SU-DHL-6 (cell line): Measurements from ENCODE around the gene PNMT.

Experiments
- H2AFZ ChIP-seq: fragments of 200-600 bp; sonication (generic); 2 replicates; pipeline ENCODE4 v1.6.1; 2014; ENCODE audit warnings: low read depth, mild to moderate bottlenecking, moderate library complexity, mixed read lengths, antibody characterized with exemption, low read length; ENCODE audit not compliant: severe bottlenecking
- H3F3A ChIP-seq: fragments of 200-600 bp; shearing (Covaris generic); 2 replicates; pipeline ENCODE4 v1.6.0; 2016; ENCODE audit warnings: antibody characterized with exemption, mild to moderate bottlenecking; ENCODE audit not compliant: insufficient read depth
- H3K27ac ChIP-seq: fragments of 200-600 bp; sonication (generic); 2 replicates; pipeline ENCODE4 v1.5.1; 2016; ENCODE audit warnings: low read depth, mild to moderate bottlenecking, low read length, moderate library complexity, mixed read lengths
- H3K27me3 ChIP-seq: fragments of 200-600 bp; sonication (generic), shearing (Covaris generic); 2 replicates; pipeline ENCODE4 v1.6.0; 2014; ENCODE audit warnings: mild to moderate bottlenecking, low read length
- H3K36me3 ChIP-seq: fragments of 200-600 bp; sonication (generic); 2 replicates; pipeline ENCODE4 v1.6.1; 2014; ENCODE audit warnings: mild to moderate bottlenecking, low read length, mixed read lengths
- H3K4me2 ChIP-seq: fragments of 300-600, 200-600 bp; shearing (Covaris generic), sonication (generic); 2 replicates; pipeline ENCODE4 v1.6.0; 2014; ENCODE audit warnings: low read length, low read depth, mild to moderate bottlenecking; ENCODE audit not compliant: poor library complexity, severe bottlenecking
- H3K4me3 ChIP-seq: fragments of 200-600 bp; sonication (generic); 2 replicates; pipeline ENCODE4 v1.5.1; 2014; ENCODE audit warnings: antibody characterized with exemption, low read length, mild to moderate bottlenecking, mixed read lengths; ENCODE audit not compliant: insufficient read depth, poor library complexity, severe bottlenecking
- H3K79me2 ChIP-seq: fragments of 200-600 bp; sonication (generic); 2 replicates; pipeline ENCODE4 v1.6.1; 2014; ENCODE audit warnings: mild to moderate bottlenecking, low read length, moderate library complexity; ENCODE audit not compliant: insufficient read depth
- H3K9ac ChIP-seq: fragments of 200-600 bp; sonication (generic); 2 replicates; pipeline ENCODE4 v1.7.0; 2014; ENCODE audit warnings: mild to moderate bottlenecking, low read length
- H3K9me2 ChIP-seq: fragments of 200-600 bp; sonication (generic); replicated peaks from 2 replicates; pipeline ENCODE4 v1.6.1; 2014; ENCODE audit warnings: low read length; ENCODE audit not compliant: insufficient read depth
- H3K9me3 ChIP-seq: fragments of 200-600 bp; sonication (generic); 2 replicates; pipeline ENCODE4 v1.6.1; 2014; ENCODE audit warnings: low read length, mixed read lengths; ENCODE audit not compliant: insufficient read depth
- H4K20me1 ChIP-seq: fragments of 200-600 bp; sonication (generic); 2 replicates; pipeline ENCODE4 v1.6.1; 2014; ENCODE audit warnings: low read depth, mild to moderate bottlenecking, antibody characterized with exemption, low read length, moderate library complexity, mixed read lengths
- EZH2phosphoT487 ChIP-seq: fragments of 200-600 bp; sonication (generic), shearing (Covaris generic); conservative IDR thresholded peaks from 2 replicates; pipeline ENCODE4 v1.6.1; 2018; ENCODE audit warnings: mild to moderate bottlenecking, antibody characterized with exemption, low read length, moderate library complexity, mixed read lengths
- TF ChIP-seq, protein P1 (sequence below): fragments of 200-600 bp; sonication (generic); IDR thresholded peaks from one replicate; pipeline ENCODE4 v1.5.1; 2017; ENCODE audit warnings: antibody characterized with exemption, mild to moderate bottlenecking, low read length, moderate library complexity; ENCODE audit not compliant: insufficient read depth, poor library complexity, severe bottlenecking

The PNMT gene

DNA sequence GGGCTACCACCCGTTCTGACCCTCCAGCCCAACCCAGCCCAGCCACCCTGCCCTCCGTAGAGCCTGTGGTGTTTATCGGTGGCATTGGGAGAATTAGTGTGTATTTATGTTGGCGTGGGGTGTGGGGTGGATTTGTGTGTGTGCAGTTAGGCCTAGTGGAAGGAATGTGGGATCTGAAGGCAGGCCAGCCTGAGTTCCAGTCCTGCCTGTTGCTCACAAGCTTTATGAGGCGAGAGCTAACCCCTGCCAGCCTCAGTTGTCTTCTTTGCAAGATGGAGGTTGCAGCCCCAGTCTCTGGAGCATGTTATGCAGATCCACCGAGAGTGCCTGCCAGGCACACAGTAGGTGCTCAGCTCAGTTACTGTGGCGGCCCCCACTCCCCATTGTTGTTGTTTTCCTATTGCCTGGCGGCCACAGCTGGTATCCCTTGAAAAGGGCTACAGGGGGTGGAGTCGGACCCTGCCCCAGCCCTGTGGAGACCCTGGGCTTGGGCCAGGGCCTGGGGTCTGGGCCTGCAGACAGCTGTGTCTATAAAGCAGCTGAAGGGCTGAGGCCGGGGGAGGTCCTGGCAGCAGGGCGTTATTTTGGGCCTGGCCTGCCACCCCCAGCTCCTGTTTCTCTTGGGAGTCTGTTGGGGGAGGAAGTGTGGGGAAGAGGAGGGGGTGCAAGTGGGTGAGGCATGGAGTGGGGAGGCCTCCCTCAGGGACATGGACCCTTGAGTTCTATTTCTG is 36.7 kb downstream of the PNMT start:
- no peak overlapping the region for H3K4me2 ChIP-seq
- no peaks in the 10 kb centered on the region for H3K9me2 ChIP-seq
- no peaks in the 10 kb centered on the region for H3F3A ChIP-seq
- H2AFZ ChIP-seq, result no peak overlapping the region
- no peaks in the 10 kb centered on the region for H4K20me1 ChIP-seq
- no peaks in the 10 kb centered on the region for H3K27me3 ChIP-seq
- H3K9me3 ChIP-seq, result no peaks in the 10 kb centered on the region
- H3K79me2 ChIP-seq, result no peaks in the 10 kb centered on the region
- no peak overlapping the region for H3K9ac ChIP-seq
- TF ChIP-seq, protein P1, sequence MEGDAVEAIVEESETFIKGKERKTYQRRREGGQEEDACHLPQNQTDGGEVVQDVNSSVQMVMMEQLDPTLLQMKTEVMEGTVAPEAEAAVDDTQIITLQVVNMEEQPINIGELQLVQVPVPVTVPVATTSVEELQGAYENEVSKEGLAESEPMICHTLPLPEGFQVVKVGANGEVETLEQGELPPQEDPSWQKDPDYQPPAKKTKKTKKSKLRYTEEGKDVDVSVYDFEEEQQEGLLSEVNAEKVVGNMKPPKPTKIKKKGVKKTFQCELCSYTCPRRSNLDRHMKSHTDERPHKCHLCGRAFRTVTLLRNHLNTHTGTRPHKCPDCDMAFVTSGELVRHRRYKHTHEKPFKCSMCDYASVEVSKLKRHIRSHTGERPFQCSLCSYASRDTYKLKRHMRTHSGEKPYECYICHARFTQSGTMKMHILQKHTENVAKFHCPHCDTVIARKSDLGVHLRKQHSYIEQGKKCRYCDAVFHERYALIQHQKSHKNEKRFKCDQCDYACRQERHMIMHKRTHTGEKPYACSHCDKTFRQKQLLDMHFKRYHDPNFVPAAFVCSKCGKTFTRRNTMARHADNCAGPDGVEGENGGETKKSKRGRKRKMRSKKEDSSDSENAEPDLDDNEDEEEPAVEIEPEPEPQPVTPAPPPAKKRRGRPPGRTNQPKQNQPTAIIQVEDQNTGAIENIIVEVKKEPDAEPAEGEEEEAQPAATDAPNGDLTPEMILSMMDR, result no peak
- TF ChIP-seq EZH2phosphoT487, result no peak
- no peak overlapping the region for H3K4me3 ChIP-seq
- H3K36me3 ChIP-seq, result no peaks in the 10 kb centered on the region
- H3K27ac ChIP-seq, result no peak overlapping the region

DNA sequence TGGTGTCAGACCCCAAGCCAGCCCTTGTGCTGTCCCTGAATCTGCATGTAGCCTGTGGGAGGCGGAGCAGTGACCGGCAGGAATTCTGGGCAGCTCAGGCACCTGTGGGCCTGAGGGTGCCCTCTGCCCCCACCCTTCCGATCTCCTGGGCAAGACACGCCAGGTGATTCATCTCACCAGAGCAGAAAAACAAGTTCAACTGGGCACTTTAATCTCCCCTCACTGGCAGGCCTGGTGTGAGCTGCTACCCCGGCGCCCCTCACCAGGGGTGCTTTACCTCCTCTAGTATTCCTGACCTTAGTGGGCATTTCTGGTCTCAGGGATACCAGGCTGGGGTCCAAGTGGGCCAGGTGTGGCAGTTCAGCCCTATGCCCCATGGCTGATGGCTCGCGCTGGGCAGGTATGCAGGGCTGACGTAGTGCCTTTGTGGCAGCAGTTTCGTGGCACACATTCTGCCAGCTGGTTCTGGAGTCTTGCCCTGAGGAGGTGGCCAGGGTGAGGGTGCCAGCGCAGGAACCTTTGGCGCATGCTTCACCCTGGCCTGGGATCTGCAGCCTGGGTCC is 37.6 kb downstream of the PNMT start:
- no peaks in the 10 kb centered on the region for H3K36me3 ChIP-seq
- H3K27me3 ChIP-seq, result no peaks in the 10 kb centered on the region
- no peak overlapping the region for H3K27ac ChIP-seq
- TF ChIP-seq, protein P1, result no peak
- TF ChIP-seq EZH2phosphoT487, result no peak
- H4K20me1 ChIP-seq, result no peaks in the 10 kb centered on the region
- no peak overlapping the region for H2AFZ ChIP-seq
- no peaks in the 10 kb centered on the region for H3K79me2 ChIP-seq
- H3K9me3 ChIP-seq, result no peaks in the 10 kb centered on the region
- no peak overlapping the region for H3K9ac ChIP-seq
- H3K9me2 ChIP-seq, result no peaks in the 10 kb centered on the region
- H3F3A ChIP-seq, result no peaks in the 10 kb centered on the region
- no peak overlapping the region for H3K4me3 ChIP-seq
- H3K4me2 ChIP-seq, result no peak overlapping the region

DNA sequence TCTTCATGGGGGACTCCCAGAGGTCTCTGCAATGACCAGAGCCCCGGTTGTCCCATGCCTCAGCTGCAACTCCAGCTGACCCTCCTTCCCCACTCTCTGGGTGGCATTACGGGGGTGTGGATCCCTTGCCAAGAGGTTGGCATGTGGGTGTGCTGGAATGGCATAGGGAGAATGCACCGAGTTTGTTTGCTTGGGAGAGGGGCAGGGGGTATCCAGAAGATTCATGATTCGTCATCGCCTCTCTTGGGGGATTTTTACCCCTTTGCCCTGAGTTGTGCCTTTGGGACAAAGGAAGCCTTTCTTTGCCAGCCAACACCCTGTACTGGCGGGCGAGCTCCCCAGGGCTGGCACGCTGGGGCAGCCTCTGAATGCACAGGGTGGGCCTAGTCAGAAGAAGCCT is 38.1 kb downstream of the PNMT start:
- H3K9me2 ChIP-seq, result no peaks in the 10 kb centered on the region
- H3K79me2 ChIP-seq, result no peaks in the 10 kb centered on the region
- H2AFZ ChIP-seq, result no peak overlapping the region
- no peaks in the 10 kb centered on the region for H3K36me3 ChIP-seq
- no peak overlapping the region for H3K27ac ChIP-seq
- no peaks in the 10 kb centered on the region for H3F3A ChIP-seq
- H3K4me2 ChIP-seq, result no peak overlapping the region
- no peaks in the 10 kb centered on the region for H3K9me3 ChIP-seq
- H3K9ac ChIP-seq, result no peak overlapping the region
- no peaks in the 10 kb centered on the region for H3K27me3 ChIP-seq
- no peak overlapping the region for H3K4me3 ChIP-seq
- H4K20me1 ChIP-seq, result no peaks in the 10 kb centered on the region
- TF ChIP-seq, protein P1, result no peak
- TF ChIP-seq EZH2phosphoT487, result no peak
